Measurements from ENCODE around the gene CD27. TPM values are rescaled to one million over a fixed set of nuclear protein-coding genes. Genes with fewer than 3 reads are reported as not detected.

The CD27 gene
- total and polyA plus RNA-seq, 2 donors (not counting 1 experiment from before 2014, with no cell fraction given), result 102 to 116 TPM

DNA sequence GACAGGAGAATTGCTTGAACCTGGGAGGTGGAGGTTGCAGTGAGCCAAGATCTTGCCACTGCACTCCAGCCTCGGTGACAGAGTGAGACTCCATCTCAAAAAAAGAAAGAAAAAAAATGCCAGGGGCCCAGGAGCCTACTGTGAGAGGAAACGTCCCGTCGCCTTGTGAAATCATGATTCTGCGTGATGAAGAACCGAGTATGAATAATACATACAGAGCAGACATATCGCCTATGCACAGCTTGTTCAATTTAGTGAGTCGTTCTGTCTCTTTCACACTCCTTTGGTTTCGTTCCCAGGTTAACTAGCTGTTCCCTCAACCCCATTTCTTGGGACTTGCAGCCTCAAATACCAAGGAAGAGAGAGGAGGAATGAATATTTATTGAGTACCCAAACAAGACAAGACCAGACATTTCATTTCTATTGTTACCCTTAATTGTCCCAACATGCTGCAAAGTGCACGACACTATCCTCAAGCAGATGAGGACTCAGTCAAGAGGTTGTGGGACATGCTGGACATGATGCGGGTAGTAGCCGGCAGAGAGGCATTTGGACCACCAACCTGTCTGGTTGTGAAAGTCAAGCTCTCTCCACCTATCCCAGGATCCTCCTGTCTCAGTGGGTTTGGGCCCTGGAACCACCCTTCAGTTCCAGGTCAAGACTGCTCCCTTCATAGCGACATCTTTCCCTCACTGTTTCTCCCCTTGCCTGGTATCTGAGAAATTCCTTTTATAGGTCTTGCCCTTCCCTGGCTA lies 8.6 kb upstream of the CD27 start:
- CTCF ChIA-PET, result interaction anchor here (0.8 to 3.3 kb wide), 4 partner anchors 10 to 29 kb away, joined by 3 to 17 read pairs (median 4); no protein-coding TSS in a partner anchor
- Mint-ChIP-seq H3K4me3 (no peak overlapping the region), H3K27me3 (no peaks in the 10 kb centered on the region), H3K4me1 (peaks cover 22% of the 10 kb centered on the region), H3K9me3 (ENCODE audit: insufficient read depth) (no peaks in the 10 kb centered on the region), H3K27ac (peak overlapping the region; percentile 26)
- no peaks in the 10 kb centered on the region for H4K20me1 ChIP-seq (ENCODE audit: control insufficient read depth, insufficient read depth, low read length, poor library complexity, severe bottlenecking)
- H3K27ac ChIP-seq (ENCODE audit: low read length in 2 of 2), result no peak overlapping the region
- H3K9ac ChIP-seq (ENCODE audit: low read length), result no peak overlapping the region
- no peak overlapping the region for H3K4me2 ChIP-seq (replicated peaks; ENCODE audit: low read depth, low read length, poor library complexity, severe bottlenecking)
- intact Hi-C loops (cut with micrococcal nuclease), result no loop called here
- POLR2A ChIA-PET, result no interaction called here
- H3K36me3 ChIP-seq (replicated peaks in 1 of 2; ENCODE audit: control extremely low read depth in 1 of 2, control insufficient read depth in 1 of 2, extremely low read depth in 1 of 2, insufficient read depth in 2 of 2, low read length in 1 of 2), result no peaks in the 10 kb centered on the region
- no peak for DNase-seq
- H3K4me1 ChIP-seq (ENCODE audit: control insufficient read depth in 2 of 2, insufficient read depth in 2 of 2, low read length in 2 of 2), result peaks cover 13 to 29% of the 10 kb centered on the region in 2 donors
- TF ChIP-seq CTCF (IDR thresholded peaks at IDR 0.05) (no peak), EZH2 (IDR thresholded peaks at IDR 0.05; ENCODE audit: borderline replicate concordance, insufficient read depth, low read depth, low read length, poor library complexity, severe bottlenecking) (no peak)
- H3K79me2 ChIP-seq (ENCODE audit: control insufficient read depth, insufficient read depth, low read length), result no peaks in the 10 kb centered on the region
- no peak for ATAC-seq (ENCODE audit: low read depth)
- WGBS (ENCODE audit: insufficient coverage), result 100% methylated on average over 11 of the region's 13 CpGs
- no peak overlapping the region for H2AFZ ChIP-seq (ENCODE audit: insufficient read depth, low read depth, low read length, poor library complexity, severe bottlenecking)
- H3K27me3 ChIP-seq (replicated peaks in 1 of 4; ENCODE audit: control extremely low read depth in 1 of 4, control insufficient read depth in 3 of 4, insufficient read depth in 4 of 4, low read length in 3 of 4), result no peaks in the 10 kb centered on the region
- no peaks in the 10 kb centered on the region for H3K9me3 ChIP-seq (ENCODE audit: control extremely low read depth in 1 of 3, control insufficient read depth in 2 of 3, insufficient read depth in 1 of 3, low read length in 2 of 3)
- H3K4me3 ChIP-seq (ENCODE audit: control extremely low read depth in 1 of 5, extremely low read depth in 1 of 5, insufficient read depth in 1 of 5, low read depth in 2 of 5, low read length in 4 of 5), result no peak overlapping the region

DNA sequence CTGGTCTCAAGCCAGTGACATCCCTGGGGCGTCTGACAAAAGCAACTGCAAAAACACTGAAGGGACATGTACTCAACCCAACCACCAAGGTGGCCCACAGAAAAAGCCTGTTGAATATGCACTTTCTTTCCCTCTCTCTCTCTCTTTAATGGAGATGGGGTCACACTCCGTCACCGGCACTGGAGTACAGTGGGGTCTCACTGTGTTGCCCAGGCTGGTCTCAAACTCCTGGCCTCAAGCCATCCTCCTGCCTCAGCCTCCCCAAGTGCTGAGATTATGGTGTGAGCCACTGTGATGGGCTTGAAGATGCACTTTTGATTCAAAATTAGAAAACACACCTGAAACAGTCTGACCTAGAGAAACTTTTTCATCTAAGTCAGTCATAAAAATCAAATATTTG lies 7.2 kb upstream of the CD27 start:
- no peak overlapping the region for H3K27ac ChIP-seq (ENCODE audit: low read length in 2 of 2)
- POLR2A ChIA-PET, result interaction anchor here (0.6 kb wide), 1 partner anchor 10 kb away, joined by 3 read pairs; no protein-coding TSS in a partner anchor
- H3K9ac ChIP-seq (ENCODE audit: low read length), result no peak overlapping the region
- no peaks in the 10 kb centered on the region for H3K79me2 ChIP-seq (ENCODE audit: control insufficient read depth, insufficient read depth, low read length)
- H3K4me1 ChIP-seq (ENCODE audit: control insufficient read depth in 2 of 2, insufficient read depth in 2 of 2, low read length in 2 of 2), result peaks cover 12 to 22% of the 10 kb centered on the region in 2 donors
- Mint-ChIP-seq H3K4me3 (no peak overlapping the region), H3K9me3 (ENCODE audit: insufficient read depth) (no peaks in the 10 kb centered on the region), H3K27me3 (no peaks in the 10 kb centered on the region), H3K27ac (peak overlapping the region; percentile 20), H3K4me1 (peaks cover 23% of the 10 kb centered on the region)
- H3K4me3 ChIP-seq (ENCODE audit: control extremely low read depth in 1 of 5, extremely low read depth in 1 of 5, insufficient read depth in 1 of 5, low read depth in 2 of 5, low read length in 4 of 5), result no peak overlapping the region
- no peak overlapping the region for H2AFZ ChIP-seq (ENCODE audit: insufficient read depth, low read depth, low read length, poor library complexity, severe bottlenecking)
- CTCF ChIA-PET, result interaction anchor here (3.3 kb wide), 1 partner anchor 28 kb away, joined by 12 read pairs; no protein-coding TSS in a partner anchor
- WGBS (ENCODE audit: insufficient coverage), result 85% methylated on average over 3 of the region's 3 CpGs
- no peak overlapping the region for H3K4me2 ChIP-seq (replicated peaks; ENCODE audit: low read depth, low read length, poor library complexity, severe bottlenecking)
- no peaks in the 10 kb centered on the region for H3K36me3 ChIP-seq (replicated peaks in 1 of 2; ENCODE audit: control extremely low read depth in 1 of 2, control insufficient read depth in 1 of 2, extremely low read depth in 1 of 2, insufficient read depth in 2 of 2, low read length in 1 of 2)
- DNase-seq, result no peak
- H3K27me3 ChIP-seq (replicated peaks in 1 of 4; ENCODE audit: control extremely low read depth in 1 of 4, control insufficient read depth in 3 of 4, insufficient read depth in 4 of 4, low read length in 3 of 4), result no peaks in the 10 kb centered on the region
- no peaks in the 10 kb centered on the region for H3K9me3 ChIP-seq (ENCODE audit: control extremely low read depth in 1 of 3, control insufficient read depth in 2 of 3, insufficient read depth in 1 of 3, low read length in 2 of 3)
- no peak for ATAC-seq (ENCODE audit: low read depth)
- intact Hi-C loops (cut with micrococcal nuclease), result no loop called here
- H4K20me1 ChIP-seq (ENCODE audit: control insufficient read depth, insufficient read depth, low read length, poor library complexity, severe bottlenecking), result no peaks in the 10 kb centered on the region
- TF ChIP-seq EZH2 (IDR thresholded peaks at IDR 0.05; ENCODE audit: borderline replicate concordance, insufficient read depth, low read depth, low read length, poor library complexity, severe bottlenecking), result no peak

All from B cell (primary cell).